SK-N-DZ (cell line): ENCODE measurements around the gene IMMP2L.
"Not testable (repeated sequence)": the region's sequence is repeated elsewhere in the genome, so short reads cannot be mapped to it uniquely, and the experiment has no call there.

Experiments
- DNase-seq: peaks from one replicate; pipeline ENCODE4 v3.0.0-alpha.2; 2015; ENCODE audit warnings: low spot score

The IMMP2L gene

DNA sequence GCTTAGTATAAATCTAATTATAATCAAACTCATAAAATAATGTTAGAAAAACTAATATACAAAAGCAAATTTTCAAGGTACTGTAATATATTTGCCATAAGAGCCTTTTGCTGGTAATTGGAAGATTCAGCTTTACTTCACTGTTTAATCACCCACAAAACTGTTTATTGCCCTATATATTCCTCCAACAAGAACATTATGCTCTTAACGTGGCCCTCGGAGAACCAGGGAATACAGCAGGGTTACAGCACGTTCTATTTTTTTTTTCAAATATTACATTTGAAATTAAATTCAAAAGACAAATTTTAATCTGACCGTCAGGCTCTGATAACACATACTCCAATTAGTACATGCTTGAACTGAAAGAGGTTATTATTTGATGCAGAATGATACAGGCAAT is 807.6 kb downstream of the IMMP2L start:
- no peak for DNase-seq

GRCh38 chr7:110750931-110751605 is 811.2 kb downstream of the IMMP2L start:
- no peak for DNase-seq

DNA sequence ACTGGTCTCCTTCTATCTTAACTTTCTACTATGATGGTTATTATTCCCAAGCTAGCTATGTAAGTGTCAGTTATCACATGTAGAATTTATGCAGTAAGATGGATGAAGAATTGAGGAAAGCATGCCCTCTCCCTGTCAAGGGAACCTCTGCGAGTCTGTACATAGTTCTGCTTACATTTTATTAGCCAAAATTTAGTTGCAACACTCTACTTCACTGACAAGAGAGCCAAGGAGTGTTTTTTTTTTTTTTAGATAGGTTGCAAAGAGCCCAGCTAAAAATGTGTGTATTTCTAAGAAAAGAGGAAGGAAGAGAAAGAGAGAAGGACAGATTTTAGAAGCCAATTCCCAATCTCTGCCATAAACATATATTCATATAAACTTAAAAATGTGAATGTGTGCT is 829.1 kb downstream of the IMMP2L start:
- no peak for DNase-seq

GRCh38 chr7:110724811-110725210 is 837.5 kb downstream of the IMMP2L start:
- DNase-seq, result no peak

DNA sequence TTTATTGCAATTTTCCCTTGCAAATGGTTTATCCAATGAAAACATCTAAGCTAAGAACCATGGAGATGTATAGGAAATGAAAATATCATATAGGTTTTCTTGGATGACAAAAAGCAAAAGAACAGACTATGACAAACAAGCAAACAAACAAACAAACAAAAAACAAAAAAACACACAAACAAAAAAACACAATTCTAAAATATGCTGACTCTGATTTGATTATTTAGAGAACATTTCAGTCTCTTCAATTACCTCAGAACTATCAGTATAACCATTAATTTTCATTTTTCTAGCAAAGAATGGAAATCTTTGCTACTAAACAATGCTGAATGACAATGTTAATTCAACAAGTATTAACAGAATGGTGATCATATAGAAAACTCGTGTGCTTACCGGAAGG is 840.9 kb downstream of the IMMP2L start:
- DNase-seq, result no peak

DNA sequence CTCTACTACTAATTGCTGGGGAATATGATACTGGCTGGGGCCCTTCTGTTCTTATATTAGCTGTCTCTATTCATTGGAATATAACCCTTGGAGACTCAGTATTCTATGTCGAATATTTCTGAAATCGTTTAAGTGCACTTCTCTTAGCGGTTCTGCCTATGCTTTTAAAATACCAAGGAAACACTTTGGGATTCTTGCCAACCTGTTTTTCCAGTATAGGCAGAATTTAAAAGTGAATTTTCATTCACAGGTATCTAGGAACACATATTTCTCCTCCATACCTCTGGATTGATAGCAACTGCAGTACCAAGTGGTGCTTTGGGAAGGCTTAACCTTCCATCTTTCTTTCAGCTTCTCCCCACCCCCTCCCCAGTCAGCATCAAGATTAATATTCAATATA is 841.7 kb downstream of the IMMP2L start:
- no peak for DNase-seq

DNA sequence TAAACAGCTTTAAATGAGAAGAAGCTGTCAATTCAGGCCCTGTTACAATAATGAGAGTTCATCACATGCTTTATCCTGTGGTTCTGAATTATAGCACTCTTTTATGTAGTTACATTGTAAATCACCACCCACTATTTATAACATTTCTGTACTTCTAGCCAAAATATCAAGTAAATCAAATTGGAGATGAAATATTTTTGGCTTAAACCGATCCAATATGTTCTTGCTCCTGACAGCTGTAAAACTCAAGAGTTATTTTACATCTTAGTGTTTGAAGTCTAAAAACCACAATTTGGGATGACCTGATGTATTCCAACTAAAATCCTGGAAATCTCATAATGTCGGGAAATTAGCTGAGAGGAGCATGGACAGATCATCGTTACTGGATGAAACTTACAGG is 842.6 kb downstream of the IMMP2L start:
- DNase-seq, result no peak

DNA sequence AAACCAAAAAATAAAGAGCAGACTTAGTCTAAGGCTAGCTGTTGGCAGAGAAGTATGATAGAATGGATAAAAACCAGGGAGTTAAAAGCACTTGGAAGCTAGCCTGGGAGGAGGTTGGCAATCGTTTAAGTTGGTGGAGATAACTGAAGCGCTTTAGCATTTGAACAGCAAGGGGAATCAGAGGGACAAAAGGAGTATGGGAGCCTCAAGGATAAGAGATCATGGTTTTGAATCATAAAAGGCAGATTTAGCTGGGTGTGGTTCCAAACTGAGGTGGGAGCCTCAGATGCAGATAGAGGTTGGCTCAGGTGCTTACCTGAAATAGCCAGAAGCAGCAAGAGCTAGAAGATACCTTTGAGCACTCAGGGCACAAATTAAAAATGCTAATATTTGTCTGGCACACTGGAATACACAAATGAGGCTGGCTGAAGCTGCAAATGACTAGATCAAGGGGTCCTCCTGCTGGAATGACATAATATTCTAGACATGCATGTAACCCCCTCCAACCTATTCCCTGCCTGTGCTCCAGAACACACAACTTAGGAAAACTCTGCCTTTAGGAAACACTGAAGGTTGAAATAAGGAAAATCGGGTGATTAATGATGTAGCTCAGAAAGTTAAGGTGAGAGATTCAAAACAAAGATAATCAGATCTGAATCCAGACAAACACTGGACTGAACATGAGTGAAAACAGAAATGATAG is 843.6 kb downstream of the IMMP2L start:
- DNase-seq, result no peak

GRCh38 chr7:110704225-110704624 is 858.1 kb downstream of the IMMP2L start:
- DNase-seq, result no peak

DNA sequence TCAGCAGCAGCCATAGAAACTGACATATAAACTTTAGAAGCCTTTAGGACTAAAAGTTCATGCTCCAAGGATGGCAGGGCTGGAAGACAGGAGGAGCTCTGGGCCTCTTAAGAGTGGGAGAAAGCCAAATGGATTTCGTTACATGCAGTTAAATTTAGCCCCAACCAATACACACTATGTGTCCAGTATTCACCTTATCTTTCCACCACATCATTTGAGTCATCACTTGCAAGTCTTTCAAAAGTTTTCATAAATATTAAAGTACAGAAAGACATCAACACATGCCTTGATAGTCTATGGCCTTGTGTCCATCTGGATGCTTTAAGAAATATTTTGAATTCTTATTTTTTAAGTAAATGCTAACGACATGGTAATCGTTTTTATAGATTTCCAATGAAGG is 863.7 kb downstream of the IMMP2L start:
- no peak for DNase-seq

GRCh38 chr7:110693344-110693743 is 868.9 kb downstream of the IMMP2L start:
- no peak for DNase-seq

- no peak for DNase-seq
Observed at GRCh38 chr7:110688908-110689307, 873.4 kb downstream of the IMMP2L start.

DNA sequence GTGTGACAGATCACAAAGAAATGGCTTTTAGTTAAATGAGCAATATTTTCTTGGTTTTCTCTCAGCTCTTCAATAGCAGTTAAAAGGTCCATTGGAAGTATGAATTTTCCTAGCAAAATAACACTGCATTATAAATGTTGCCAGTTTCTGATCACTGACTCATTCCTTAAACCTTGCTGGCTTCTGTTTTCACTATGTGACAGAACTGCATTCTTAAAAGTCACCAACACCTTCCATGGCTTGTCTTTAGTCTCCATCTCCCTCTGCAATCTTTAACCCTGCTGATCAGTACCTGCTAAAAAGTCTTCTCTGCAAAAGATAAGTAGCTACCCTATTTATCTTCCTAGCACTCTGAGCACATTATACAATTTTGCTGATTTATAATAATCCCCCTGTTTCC is 876.4 kb downstream of the IMMP2L start:
- no peak for DNase-seq

DNA sequence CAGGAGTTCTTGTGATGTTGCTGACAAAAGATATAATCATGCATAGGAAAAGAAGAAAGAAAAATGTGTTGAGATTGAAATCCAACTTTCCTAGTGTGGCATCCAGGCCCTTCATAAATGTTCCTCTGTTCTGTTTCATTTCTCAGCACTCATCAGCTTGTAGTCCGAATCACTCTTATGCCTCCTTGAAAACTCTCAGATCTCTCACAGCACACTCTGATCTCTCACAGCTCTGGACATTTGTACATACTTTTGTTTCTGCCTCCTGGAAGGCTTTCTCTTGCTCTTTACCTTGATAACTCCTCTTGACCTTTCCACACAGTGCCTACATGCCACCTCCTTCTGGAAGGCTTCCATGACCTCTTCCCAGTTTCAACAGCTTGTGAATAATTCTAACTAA is 880.4 kb downstream of the IMMP2L start:
- DNase-seq, result no peak

- DNase-seq, result no peak
Observed at GRCh38 chr7:110677405-110677804, 884.9 kb downstream of the IMMP2L start.

DNA sequence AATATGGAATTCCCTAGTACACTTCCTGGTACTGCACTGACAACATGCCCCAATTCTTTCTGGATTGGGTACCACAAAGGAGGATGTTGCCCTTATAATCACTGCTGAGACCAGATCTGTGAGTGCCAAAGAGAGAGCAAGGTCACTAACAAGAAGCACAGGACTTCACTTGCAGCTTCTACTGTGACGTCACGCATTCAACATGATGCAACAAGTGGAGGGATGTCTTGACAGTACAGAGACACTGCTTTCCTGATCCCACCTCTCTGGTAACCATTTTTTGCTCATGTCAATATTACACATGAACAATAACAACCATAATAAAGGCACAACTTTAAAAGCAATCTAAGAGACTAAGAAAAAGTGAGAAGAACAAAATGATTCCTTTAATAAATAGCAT is 885.5 kb downstream of the IMMP2L start:
- DNase-seq, result no peak

DNA sequence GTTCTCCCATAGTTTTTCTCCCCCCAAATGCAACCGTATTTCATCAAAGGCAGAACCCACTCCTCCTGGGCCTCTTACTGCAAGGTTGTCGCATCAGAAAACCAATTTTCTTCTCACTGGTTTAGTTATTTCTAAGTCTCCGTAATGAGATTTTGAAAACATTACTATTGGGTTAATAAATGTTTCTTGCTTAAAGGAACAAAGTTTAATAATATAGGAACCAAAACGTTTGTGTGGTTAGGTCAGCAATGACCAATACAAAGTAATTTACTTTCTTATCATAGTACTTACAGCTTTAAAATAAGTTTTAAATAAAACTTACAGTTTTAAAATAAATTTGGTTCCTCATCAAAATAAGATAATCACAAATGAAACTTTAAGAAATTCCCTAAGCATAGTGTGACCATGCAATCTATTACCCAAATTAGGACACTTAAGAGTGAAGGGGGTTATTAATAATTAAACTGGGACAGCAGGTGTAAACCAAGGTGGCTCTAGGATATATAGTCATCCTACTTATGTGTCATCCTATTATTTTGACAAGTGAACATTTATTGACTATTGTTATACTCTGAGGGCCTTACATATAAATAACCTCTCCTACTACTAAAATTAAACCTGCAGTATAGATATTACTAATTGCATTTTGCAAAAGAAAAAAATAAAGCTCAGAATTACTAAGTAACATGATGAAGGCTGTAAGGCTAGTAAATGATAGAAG is 886.7 kb downstream of the IMMP2L start:
- DNase-seq, result no peak

- DNase-seq, result no peak
Observed at GRCh38 chr7:110673148-110673547, 889.1 kb downstream of the IMMP2L start.

GRCh38 chr7:110669410-110669809 is 892.9 kb downstream of the IMMP2L start:
- DNase-seq, result no peak

GRCh38 chr7:110664803-110665202 is 897.5 kb downstream of the IMMP2L start:
- DNase-seq, result no peak

DNA sequence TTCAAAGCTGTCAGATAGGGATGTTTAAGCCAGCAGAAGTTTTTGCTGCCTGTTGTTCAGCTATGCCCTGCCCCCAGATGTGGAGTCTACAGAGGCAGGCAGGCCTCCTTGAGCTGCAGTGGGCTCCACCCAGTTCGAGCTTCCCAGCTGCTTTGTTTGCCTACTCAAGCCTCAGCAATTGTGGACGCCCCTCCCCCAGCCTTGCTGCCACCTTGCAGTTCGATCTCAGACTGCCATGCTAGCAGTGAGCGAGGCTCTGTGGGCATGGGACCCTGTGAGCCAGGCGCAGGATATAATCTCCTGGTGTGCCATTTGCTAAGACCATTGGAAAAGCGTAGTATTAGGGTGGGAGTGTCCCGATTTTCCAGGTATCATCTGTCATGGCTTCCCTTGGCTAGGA is 901.7 kb downstream of the IMMP2L start:
- DNase-seq, result not testable (repeated sequence)

DNA sequence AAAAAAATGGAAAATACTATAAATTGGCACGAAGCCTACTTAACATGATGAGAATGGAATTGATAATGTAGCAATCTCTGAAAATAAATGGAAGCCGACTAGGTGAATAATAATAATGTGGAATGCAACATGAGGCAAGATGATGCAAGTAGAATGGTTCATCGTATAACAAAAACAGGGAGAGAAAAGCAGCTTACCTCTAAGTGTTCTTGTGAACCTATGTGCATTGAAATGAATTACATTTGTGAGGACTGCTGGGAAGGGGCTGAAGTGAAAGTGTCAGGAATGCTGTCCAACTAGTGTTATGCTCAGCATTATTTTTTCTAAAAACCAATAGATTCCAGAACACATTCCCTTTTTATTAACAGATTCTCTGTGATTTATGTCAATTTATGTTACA is 912.0 kb downstream of the IMMP2L start:
- no peak for DNase-seq

DNA sequence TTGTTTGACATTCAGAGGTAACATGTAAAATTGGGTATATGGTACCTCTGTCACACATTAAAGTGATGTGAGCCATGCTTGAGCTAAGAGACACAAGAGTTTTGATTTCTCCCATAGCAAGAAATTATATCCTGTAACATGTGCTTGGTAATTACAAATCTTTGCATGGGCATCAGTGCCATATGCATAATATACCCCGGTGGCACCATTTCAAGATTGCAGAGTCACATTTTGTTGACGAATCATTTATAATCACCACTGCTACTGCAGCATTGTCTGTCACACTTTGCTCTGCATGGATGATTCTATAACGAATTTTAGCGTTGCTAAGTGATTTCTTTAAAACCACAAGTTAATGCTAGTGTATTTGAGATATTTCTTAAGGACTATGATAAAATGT is 915.0 kb downstream of the IMMP2L start:
- no peak for DNase-seq
